GM18858 (cell line): ENCODE measurements around the gene UBTD1.
"Not testable (repeated sequence)": the region's sequence is repeated elsewhere in the genome, so short reads cannot be mapped to it uniquely, and the experiment has no call there.

Experiments used
- ATAC-seq: cut with Tn5 transposase; IDR thresholded peaks from one replicate; pipeline ENCODE4 v1.9.1; 2021; ENCODE audit not compliant: unreplicated experiment

UBTD1 gene

DNA sequence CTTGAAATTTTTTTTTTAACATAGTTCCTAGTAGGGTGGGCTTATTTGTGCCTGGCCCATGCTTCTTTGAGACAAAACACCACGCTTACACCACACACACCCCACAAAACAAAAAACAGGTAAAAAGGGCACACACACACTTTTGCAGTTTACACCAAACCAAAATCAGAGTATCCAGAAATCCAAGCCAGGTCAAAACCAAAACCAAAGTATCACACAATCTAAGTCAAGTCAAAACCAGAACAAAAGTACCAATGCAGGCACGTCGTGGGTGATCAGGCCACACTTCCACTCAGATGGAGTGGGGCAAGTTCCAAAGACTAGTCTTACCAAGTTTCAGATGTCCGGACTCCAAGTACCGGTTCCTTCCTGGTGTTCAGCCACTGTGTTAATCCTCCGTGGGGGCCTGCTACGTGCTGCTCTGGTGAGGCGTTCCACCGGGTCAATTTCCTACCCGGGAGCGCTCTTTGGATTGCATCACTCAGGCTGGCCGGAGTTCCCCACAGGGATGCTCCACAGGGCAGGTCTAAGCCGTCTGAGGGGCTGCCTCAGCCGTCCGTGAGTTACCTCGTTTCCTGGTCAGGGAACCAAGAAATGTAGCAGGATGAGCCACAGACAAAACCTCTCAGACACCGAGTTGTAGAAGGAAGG is 62.1 kb downstream of the UBTD1 start:
- ATAC-seq = not testable (repeated sequence)

DNA sequence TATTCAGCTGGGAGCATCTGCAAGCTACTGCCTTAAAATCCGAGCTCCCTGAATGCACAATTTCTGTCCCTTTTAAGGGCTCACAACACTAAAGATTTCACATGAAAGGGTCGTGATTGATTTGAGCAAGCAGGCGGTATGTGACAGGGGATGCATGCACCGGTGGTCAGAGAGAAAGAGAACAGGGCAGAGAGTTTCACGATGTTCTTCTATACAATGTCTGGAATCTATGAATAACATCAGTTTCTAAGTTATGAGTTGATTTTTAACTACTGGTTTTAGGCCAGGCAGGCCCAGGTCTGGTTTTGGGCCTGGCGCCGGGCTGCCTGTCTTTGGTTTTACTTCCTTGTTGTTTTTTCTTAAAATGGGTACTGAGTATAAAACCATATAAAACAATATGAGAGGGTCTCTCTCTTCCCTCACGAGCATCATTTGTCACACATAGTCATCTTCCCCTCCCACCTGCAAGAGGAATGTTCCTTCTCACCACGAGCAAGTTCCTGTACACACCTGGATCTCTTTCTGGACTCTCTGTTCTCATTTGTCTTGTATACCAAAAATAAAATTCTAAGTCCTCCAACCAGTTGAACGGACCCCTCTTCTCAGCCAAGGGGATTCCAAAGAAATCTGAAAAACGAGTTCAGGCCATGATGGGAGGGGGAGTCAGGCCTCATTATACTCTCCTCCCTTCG is 62.8 kb downstream of the UBTD1 start:
- not testable (repeated sequence) for ATAC-seq

DNA sequence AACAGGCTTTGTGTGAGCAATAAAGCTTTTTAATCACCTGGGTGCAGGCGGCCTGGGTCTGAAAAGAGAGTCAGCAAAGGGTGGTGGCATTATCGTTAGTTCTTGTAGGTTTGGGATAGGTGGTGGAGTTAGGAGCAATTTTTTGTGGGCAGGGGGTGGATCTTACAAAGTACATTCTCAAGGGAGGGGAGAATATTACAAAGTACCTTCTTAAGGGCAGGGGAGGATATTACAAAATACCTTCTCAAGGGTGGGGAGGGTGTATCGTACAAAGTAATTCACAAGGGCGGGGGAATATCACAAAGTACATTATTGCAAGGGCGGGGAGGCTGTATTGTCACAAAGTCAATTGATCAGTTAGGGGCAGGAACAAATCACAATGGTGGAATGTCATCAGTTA is 63.6 kb downstream of the UBTD1 start:
- not testable (repeated sequence) for ATAC-seq

DNA sequence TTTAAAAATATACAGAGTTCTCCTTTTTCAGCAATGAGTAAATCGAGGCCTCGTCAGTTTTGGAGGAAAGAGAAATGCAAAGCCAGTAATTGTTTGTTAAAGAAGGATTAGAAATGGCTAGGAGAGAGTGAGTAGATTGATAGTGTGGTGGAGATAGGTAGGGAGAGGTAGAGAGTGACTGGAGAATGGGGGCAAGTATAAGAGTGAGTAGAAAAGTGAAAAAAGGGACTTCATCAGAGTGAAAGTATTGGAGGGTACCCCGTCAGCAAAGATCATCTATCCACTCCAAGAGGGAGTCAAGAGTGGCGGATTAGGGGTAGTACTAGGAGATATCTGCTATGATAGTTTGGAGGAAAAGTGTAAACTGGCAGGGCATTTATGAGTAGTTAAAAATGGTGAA is 64.6 kb downstream of the UBTD1 start:
- ATAC-seq = no peak

DNA sequence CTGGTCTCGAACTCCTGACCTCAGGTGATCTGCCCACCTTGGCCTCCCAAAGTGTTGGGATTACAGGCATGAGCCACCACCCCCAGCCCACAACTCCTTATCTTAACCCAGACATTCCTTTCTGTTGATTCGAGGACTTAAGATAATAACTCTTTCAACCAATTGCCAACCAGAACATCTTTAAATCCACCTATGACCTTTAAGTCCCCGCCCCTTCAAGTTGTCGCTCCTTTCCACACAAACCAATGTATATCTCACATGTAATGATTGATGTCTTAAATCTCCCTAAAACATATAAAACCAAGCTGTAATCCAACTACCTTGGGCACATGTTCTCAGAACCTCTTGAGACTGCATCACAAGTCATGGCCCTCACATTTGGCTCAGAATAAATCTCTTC is 66.1 kb downstream of the UBTD1 start:
- ATAC-seq = no peak

DNA sequence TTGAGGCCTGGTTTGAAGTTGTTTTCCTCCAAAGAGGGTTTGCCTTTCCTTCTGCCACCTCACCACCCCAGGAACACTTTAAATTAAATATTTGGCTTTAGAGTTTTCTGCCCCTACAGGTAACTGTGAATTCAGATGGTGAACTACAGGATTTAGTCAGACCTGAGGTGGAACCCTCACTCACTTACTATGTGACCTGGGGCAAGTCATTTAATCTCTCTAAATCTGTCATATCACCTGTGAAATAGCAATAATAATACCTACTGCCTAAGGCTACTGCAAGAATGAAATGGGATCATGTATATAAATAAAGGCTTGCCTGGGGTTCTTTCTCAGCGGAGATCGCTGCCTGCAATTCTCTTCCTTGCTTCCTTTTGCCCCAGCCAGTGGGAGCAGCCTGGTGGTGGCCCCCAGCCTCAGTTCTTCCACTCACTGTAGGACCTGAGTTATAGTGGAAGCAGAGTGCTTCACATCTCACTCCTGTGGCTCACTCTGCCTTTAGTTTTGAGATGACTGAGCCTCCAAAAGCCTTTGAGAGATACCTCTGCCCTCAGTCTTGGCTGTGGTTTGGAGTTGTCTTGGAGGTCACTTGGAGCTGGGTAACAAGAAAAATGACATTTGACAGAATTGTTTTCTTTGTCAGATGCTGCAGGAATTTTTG is 67.7 kb downstream of the UBTD1 start:
- no peak for ATAC-seq

DNA sequence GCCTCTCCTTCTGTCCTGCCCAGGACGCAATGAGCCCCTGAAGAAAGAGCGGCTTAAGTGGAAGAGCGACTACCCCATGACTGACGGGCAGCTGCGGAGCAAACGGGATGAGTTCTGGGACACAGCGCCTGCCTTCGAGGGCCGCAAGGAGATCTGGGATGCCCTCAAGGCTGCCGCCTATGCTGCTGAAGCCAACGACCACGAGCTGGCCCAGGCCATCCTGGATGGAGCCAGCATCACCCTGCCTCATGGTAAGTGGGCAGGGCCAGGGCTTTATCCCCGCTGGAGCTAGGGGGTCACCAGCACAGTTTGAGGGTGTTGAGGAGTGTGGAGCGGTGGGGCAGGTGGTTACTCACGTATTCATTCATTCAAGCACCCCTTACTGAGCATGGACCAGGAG is 69.2 kb downstream of the UBTD1 start:
- no peak for ATAC-seq

DNA sequence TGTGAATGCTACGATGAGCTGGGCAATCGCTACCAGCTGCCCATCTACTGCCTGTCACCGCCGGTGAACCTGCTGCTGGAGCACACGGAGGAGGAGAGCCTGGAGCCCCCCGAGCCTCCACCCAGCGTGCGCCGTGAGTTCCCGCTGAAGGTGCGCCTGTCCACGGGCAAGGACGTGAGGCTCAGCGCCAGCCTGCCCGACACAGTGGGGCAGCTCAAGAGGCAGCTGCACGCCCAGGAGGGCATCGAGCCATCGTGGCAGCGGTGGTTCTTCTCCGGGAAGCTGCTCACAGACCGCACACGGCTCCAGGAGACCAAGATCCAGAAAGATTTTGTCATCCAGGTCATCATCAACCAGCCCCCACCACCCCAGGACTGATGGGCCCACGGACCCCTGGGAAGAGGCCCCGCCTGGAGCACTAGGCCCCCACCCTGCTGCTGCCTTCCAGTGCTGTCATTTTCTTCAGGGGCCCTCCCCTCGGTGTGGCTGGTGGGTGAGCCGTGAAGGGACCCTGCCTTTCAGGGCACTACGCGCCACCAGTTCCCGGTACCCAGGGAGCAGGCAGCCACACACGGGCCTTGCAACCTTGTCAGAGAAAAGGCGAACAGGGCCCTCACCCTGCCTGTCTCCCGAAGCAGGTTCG is 71.5 kb downstream of the UBTD1 start:
- ATAC-seq = no peak

DNA sequence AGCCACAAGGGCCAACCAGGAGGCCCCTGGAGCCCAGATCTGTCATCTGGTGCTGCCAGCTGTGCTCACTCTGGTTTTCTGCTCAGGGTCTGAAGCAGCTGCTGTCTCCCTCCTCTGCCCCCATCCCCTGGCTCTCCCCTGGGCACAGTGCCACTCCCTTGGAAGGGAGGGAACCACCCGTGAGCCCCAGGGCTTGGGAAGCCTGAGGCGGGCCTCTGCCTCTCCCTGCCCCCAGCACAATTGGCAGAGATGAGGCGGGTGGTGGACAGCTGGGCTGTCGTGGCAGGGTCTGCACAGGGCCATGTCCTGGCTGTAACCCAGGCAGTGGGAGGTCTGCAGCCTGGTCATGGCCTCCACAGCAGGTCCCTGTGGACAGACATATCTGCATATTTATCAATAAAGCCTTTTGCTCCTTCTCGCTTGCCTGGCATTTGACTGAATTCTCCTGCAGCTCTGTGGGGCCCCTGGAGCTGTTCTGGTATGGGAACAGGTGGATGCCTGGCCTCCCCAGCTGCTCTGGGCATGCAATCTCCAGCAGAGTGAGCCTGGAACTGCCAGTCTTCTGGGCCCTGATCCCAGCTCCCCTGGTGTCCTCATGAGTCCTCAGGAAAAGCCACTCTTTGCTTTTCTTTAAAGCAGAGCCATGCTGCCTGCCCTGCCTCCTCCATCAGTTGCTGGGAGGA is 72.2 kb downstream of the UBTD1 start:
- ATAC-seq = no peak

DNA sequence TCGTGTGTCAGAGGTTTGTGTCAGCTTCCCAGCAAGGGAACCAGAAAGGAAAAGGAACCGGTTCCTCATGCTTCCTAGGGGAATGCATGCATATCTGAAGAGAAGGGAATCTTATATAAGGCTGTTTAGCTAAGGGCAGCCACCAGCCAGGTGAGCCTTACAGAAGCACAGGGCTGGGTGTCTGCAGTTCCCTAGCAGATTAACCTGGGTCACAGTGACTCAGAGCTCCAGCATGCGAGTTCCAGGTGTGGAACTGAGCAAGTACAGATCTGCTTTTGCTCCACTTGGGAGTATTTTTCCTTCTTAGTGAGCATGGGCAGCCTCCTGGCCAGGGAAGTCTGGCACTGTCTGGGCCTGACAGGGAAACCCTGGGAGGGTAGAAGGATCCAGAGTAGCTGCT is 72.9 kb downstream of the UBTD1 start:
- no peak for ATAC-seq

DNA sequence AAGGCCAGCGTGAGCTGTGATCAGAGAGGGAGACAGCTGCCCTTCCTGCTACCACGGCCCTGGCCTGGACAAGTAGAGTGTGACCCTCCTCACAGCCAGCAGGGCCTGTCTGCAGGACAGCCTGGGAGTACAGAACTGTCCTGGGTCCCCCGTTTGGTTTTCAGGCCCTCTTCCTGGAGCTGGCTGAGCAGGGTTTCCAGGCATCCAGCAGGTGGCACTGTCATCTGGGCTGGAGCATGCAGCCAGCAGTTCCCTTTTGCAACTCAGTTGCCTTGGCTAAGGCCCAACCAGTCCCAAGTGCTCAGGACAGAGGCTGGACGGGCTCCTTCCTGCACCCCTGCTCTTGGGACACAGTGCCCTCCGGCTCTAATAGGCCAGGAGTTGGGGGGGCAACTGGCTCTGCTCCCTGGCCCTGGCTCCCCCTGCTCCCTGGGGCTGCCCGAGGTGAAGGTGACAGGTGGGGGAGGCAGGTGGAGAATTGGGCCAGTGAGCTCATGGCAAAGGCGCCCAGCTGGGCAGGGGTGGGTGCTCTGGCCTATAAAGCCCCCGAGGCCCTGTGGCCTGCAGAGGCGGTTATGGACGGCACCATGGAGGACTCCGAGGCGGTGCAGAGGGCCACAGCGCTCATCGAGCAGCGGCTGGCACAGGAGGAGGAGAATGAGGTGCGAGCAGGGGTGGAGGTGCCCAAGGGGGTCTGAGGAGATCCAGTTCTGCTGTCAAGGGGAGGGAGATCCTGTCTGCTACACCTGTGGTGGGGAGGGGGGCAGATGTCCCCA is 73.7 kb downstream of the UBTD1 start, which contains the start of gene ANKRD2:
ANKRD2 (plus strand) TSS at position 566 of the 776 bp plus-strand sequence; CDS start at position 576, 10 bp downstream.
- no peak for ATAC-seq

DNA sequence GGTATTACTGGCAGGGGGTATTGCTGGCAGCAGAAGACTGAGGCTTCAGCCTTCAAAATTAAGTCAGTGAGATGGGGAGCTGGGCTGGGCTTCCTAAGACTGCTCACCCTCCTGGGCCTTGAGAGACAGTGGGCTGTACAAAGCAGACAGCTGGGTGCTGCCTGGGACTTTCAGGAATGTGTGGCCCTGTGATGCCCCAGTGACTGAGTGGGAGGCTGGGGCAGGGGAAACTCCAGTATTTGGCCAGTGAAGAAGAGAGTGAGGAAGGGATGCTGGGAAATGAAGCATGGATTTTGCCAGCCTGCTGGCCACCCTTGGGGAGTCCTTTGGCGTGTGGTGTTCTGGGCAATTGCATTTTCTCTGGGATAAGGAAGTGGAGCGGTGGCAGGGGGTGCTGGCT is 74.3 kb downstream of the UBTD1 start:
- ATAC-seq = no peak

DNA sequence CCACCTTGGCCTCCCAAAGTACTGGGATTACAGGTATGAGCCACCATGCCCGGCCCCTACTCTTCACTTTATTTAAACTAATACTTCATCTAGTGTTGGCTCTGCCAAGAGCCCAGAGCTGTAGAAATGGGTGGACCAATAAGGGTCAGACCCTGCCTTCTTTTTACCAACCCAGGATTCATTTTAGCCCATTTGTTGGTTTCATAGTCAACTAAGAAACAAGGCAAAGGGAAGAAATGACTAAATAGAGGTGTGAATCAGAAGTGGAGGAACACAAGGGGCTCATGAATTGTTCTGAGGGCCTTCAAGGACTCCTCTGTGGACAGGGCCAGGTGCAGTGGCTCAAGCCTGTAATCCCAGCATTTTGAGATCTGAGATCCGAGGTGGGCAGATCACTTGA is 74.9 kb downstream of the UBTD1 start:
- ATAC-seq = no peak

DNA sequence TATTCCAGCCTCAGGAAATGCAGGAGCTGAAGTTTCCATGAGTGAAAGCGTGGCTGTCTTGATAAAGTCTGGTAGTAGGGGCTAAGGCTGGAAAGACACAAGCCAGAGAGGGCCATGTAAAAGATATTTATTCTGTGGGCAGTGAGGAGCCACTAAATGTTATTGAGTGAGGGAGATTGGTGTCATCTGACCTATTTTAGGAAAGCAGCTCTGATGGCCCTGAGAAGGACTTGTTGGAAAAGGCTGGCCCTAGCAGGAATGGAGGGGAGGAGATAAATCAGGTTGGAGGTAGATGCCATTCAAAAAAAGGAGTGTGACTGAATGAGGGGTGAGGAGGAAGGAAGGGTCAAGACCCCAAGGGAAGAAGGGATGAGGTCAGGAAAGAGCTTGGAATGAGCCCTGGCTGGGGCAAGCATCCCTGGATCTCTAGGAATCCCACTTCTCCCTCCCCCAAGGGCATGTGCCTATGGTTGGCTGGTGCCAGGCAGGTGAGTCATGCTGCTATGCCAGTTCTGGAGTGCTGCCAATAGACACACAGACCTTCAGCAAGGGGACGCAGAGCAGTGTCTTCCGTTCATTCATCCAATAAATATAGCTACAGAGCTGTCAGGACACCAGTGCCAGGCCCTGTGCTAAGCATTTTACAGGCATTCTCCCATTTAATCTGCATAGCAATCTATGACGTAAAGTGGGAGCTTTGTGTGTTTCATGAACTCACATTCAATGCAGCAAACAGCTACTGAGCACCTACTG is 75.8 kb downstream of the UBTD1 start:
- ATAC-seq = no peak

DNA sequence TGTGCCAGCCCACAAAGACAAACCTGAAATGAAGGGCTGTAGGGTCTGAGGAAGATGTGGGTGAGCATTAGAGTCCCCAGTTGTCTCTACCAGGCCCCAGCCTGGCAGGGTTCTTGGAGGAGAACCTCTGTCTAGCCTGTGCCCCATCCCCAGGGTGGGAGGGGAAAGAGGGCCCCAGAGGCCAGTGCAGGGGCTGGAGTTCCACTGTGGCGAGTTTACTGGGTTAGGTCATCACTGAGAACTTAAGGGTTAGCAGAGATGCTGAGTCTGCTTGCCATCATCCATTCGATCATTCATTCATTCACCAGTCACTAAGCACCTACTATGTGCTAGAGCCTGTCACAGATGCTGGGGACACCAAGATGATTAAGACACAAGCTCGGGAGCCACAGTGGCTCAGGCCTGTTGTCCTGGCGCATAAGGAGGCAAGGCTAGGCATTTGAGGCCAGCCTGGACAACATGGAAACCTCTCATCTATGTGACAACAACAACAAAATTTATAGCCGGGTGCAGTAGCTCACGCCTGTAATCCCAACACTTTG is 76.5 kb downstream of the UBTD1 start:
- no peak for ATAC-seq

DNA sequence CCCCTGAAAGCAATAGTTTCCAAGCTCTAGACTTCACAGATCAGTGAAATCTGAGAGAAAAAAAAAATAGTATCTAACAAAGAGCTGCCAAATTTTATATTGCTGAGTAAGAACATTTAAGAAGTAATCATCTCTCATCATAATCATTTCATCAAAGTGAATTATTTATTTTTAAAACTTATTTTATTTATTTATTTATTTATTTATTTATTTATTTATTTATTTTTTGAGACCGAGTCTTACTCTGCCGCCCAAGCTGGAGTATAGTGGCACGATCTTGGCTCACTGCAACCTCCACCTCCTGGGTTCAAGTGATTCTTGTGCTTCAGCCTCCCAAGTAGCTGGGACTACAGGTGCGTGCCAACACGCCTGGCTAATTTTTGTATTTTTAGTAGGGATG is 77.8 kb downstream of the UBTD1 start:
- not testable (repeated sequence) for ATAC-seq

DNA sequence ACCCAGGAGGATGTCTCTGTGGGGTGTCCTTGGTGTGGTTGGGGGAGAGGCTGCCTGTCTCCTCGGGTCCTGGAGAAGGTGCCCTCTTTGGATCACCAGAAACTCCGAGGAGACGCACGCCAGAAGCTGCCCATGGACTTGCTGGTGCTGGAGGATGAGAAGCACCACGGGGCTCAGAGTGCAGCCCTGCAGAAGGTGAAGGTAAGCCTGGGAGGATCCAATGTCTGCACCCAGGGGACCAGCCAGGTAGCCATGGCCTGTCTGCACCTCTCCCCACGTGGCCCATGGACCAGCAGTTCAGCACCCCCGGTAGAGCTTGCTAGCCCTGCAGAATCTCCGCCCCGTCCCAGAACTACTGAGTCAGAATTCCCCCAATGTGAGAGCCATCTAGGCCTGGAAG is 79.0 kb downstream of the UBTD1 start:
- ATAC-seq = no peak

DNA sequence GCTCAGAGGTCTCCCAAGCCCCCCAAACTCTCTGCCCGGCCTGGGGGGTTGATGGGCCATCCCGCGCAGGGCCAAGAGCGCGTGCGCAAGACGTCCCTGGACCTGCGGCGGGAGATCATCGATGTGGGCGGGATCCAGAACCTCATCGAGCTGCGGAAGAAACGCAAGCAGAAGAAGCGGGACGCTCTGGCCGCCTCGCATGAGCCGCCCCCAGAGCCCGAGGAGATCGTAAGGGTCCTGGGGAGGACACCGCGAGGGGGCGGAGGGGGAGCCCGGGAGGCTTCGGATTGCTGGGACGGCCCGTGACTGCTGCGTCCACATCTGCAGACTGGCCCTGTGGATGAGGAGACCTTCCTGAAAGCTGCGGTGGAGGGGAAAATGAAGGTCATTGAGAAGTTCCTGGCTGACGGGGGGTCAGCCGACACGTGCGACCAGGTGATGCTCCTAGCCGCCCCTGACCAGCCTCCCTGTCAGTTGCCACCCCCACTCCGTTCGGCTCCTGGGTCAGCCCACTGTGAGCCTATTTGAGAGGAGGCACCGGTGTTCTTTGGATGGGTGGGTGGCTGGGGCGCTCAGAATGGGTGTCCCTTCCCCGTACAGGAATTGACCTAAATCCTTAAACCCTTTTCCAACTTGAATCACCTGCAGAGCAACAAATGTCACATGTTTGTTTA is 79.6 kb downstream of the UBTD1 start:
- ATAC-seq = no peak
